ENCODE data around the gene COLEC12.
A peak's percentile ranks its signal among the peaks of the same experiment; 100 is the strongest.

Gene COLEC12

GRCh38 chr18:294566-294965 is 205.9 kb downstream of the COLEC12 start:
- TF ChIP-seq USF1 (IDR thresholded peaks at IDR 0.05) (no peak), TEAD4 (IDR thresholded peaks at IDR 0.05) (no peak), TAF1 (IDR thresholded peaks at IDR 0.05; ENCODE audit: low read depth) (no peak), RAD21 (IDR thresholded peaks at IDR 0.05; ENCODE audit: low read depth) (no peak), CREB1 (IDR thresholded peaks at IDR 0.05; ENCODE audit: low read depth) (no peak), NFIC (IDR thresholded peaks at IDR 0.05) (no peak), CEBPB (IDR thresholded peaks at IDR 0.05) (no peak), EGR1 (IDR thresholded peaks at IDR 0.05) (no peak), EP300 (IDR thresholded peaks at IDR 0.05; ENCODE audit: borderline replicate concordance) (no peak), TCF12 (IDR thresholded peaks at IDR 0.05; ENCODE audit: low read depth) (no peak), MAX (IDR thresholded peaks at IDR 0.05) (no peak), ZBTB7A (IDR thresholded peaks at IDR 0.05; ENCODE audit: low read depth) (no peak), YY1 (IDR thresholded peaks at IDR 0.05; ENCODE audit: low read depth) (no peak)
- TF ChIP-seq, protein P1, sequence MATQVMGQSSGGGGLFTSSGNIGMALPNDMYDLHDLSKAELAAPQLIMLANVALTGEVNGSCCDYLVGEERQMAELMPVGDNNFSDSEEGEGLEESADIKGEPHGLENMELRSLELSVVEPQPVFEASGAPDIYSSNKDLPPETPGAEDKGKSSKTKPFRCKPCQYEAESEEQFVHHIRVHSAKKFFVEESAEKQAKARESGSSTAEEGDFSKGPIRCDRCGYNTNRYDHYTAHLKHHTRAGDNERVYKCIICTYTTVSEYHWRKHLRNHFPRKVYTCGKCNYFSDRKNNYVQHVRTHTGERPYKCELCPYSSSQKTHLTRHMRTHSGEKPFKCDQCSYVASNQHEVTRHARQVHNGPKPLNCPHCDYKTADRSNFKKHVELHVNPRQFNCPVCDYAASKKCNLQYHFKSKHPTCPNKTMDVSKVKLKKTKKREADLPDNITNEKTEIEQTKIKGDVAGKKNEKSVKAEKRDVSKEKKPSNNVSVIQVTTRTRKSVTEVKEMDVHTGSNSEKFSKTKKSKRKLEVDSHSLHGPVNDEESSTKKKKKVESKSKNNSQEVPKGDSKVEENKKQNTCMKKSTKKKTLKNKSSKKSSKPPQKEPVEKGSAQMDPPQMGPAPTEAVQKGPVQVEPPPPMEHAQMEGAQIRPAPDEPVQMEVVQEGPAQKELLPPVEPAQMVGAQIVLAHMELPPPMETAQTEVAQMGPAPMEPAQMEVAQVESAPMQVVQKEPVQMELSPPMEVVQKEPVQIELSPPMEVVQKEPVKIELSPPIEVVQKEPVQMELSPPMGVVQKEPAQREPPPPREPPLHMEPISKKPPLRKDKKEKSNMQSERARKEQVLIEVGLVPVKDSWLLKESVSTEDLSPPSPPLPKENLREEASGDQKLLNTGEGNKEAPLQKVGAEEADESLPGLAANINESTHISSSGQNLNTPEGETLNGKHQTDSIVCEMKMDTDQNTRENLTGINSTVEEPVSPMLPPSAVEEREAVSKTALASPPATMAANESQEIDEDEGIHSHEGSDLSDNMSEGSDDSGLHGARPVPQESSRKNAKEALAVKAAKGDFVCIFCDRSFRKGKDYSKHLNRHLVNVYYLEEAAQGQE (IDR thresholded peaks at IDR 0.05; ENCODE audit: low read depth), result no peak

DNA sequence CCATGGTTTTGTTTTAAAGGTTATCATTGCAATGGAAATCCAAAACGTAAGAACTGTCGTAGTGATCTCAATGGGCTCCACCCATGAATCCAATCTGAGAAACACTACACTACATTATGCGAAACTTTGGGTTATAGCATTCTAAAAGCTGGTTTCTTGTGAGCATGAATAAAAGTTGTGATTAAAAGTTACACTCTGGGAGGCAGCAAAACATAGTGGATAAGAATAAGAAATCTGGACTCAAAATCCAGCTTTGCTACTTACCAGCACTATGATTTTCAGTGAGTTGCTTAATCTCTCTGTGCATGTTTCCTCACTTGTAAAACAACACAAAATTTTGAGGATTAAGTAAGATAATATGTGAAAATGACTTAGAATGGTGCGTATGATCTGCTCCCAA is 207.0 kb downstream of the COLEC12 start:
- TF ChIP-seq CEBPB (IDR thresholded peaks at IDR 0.05), result no peak
- TF ChIP-seq TCF12 (IDR thresholded peaks at IDR 0.05; ENCODE audit: low read depth), result no peak
- TF ChIP-seq MAX (IDR thresholded peaks at IDR 0.05), result no peak
- no peak for TF ChIP-seq NFIC (IDR thresholded peaks at IDR 0.05)
- no peak for TF ChIP-seq YY1 (IDR thresholded peaks at IDR 0.05; ENCODE audit: low read depth)
- TF ChIP-seq, protein P1 (IDR thresholded peaks at IDR 0.05; ENCODE audit: low read depth), result no peak
- no peak for TF ChIP-seq RAD21 (IDR thresholded peaks at IDR 0.05; ENCODE audit: low read depth)
- no peak for TF ChIP-seq ZBTB7A (IDR thresholded peaks at IDR 0.05; ENCODE audit: low read depth)

DNA sequence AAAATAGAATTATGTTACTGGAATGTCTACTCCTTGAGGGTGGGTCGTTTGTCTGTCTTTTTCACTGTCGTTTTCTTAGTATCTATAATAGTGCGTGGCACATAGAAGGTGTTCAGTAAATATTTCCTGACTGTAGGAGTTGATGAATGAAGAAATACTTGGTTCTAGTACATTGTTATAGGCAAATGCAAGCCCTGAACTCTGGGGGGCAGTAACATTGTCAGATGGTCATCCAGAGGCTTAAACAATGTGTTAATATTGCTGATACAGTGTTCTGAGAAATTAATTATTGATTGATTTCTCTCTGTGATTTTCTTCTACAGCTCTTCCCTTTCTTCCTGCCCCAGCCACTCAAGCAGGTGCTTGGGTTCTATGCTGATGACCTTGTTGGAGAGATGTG is 208.2 kb downstream of the COLEC12 start:
- TF ChIP-seq RAD21 (IDR thresholded peaks at IDR 0.05; ENCODE audit: low read depth), result 0 out of 2 replicates have a peak, but pooled peaks have one; percentile 7
- TF ChIP-seq, protein P1 (IDR thresholded peaks at IDR 0.05; ENCODE audit: low read depth), result no peak

GRCh38 chr18:289026-289425 is 211.5 kb downstream of the COLEC12 start:
- no peak for TF ChIP-seq TEAD4 (IDR thresholded peaks at IDR 0.05)
- no peak for TF ChIP-seq MAX (IDR thresholded peaks at IDR 0.05)
- no peak for TF ChIP-seq FOXM1 (IDR thresholded peaks at IDR 0.05; ENCODE audit: borderline replicate concordance, low read depth)
- TF ChIP-seq, protein P1 (IDR thresholded peaks at IDR 0.05; ENCODE audit: low read depth), result no peak
